ENCODE data around the gene FBXO24.

GRCh38 chr7:100567031-100567730 lies 18.9 kb upstream of the FBXO24 start:
- TF ChIP-seq ZNF121 (tag by site-specific recombination; IDR thresholded peaks at IDR 0.05), result no peak
- TF ChIP-seq GFI1B (tag by site-specific recombination; IDR thresholded peaks at IDR 0.05), result no peak
- no peak for TF ChIP-seq CTCF (tag by site-specific recombination; IDR thresholded peaks at IDR 0.05)
- no peak for TF ChIP-seq ZNF629 (tag by site-specific recombination; IDR thresholded peaks at IDR 0.05)
- no peak for TF ChIP-seq ZNF157 (tag by site-specific recombination; IDR thresholded peaks at IDR 0.05)
- no peak for TF ChIP-seq ZNF24 (tag by site-specific recombination; IDR thresholded peaks at IDR 0.05)
- TF ChIP-seq ZNF518A (tag by site-specific recombination; conservative IDR thresholded peaks at IDR 0.05; ENCODE audit: low read depth), result no peak
- no peak for TF ChIP-seq GLI2 (tag by site-specific recombination; IDR thresholded peaks at IDR 0.05; ENCODE audit: borderline replicate concordance, low read depth)
- no peak for TF ChIP-seq ZSCAN18 (tag by site-specific recombination; IDR thresholded peaks at IDR 0.05)
- TF ChIP-seq ZNF692 (tag by site-specific recombination; IDR thresholded peaks at IDR 0.05), result no peak
- no peak for TF ChIP-seq ZNF311 (tag by site-specific recombination; IDR thresholded peaks at IDR 0.05; ENCODE audit: borderline replicate concordance)
- TF ChIP-seq KLF16 (tag by site-specific recombination; IDR thresholded peaks at IDR 0.05), result no peak
- TF ChIP-seq ZNF155 (tag by site-specific recombination; IDR thresholded peaks at IDR 0.05), result no peak
- TF ChIP-seq SP2 (tag by site-specific recombination; IDR thresholded peaks at IDR 0.05), result no peak
